ENCODE data around the gene C11orf98.
"Not testable (repeated sequence)": the region's sequence is repeated elsewhere in the genome, so short reads cannot be mapped to it uniquely, and the experiment has no call there.

Gene C11orf98

DNA sequence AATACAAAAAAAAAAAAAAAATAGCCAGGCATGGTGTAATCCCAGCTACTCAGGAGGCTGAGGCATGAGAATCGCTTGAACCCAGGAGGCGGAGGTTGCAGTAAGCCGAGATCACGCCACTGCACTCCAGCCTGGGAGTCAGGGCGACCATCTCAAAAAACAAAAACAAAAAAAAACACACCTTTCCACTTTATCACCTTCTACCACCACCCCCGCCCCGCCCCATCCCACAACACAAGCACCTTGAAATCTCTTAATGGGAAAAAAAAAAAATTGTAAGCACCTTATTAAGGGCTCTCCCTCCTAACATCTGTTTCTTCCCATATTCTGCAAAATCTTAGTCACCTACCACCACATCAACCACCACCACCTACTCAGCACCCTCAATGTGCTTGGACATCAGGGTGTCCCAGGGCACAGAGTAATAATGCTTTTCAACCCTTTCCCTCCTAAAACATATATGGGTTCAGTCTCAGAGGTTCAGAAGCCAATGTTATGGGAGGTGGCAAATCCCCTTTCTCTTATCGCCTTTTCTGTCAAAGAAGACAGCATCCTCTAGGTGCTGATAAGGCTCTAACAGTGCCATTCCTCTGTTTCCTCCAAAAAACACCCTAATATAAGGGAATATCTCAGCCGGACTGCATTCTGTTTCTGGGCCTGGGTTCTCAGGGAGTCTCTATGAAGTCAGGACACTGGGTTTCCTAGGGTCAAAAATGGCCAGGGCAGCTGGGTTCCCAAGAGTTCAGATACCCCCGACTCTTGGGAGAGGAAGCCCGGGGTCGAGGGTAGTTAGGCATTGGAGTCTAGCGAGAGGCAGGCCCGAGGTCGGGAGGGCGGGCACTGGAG lies 12.6 kb downstream of the C11orf98 start:
- H3K36me3 ChIP-seq (ENCODE audit: control insufficient read depth, insufficient read depth, low read length) = peaks cover 13% of the 10 kb centered on the region
- no CpG with 5 or more reads among the region's 16 CpGs for WGBS (ENCODE audit: insufficient coverage, insufficient read length)
- no peaks in the 10 kb centered on the region for H3K4me1 ChIP-seq (ENCODE audit: control insufficient read depth, insufficient read depth, low read length)
- H3K9me3 ChIP-seq (ENCODE audit: control insufficient read depth, insufficient read depth, low read length) = no peaks in the 10 kb centered on the region
- DNase-seq (ENCODE audit: low read depth, low spot score) = no peak
- peak overlapping the region; percentile 98 for H3K4me3 ChIP-seq (ENCODE audit: low read length)
- no peak overlapping the region for H3K27ac ChIP-seq (ENCODE audit: low read length)
- H3K27me3 ChIP-seq (ENCODE audit: control insufficient read depth, insufficient read depth, low read length) = no peaks in the 10 kb centered on the region

DNA sequence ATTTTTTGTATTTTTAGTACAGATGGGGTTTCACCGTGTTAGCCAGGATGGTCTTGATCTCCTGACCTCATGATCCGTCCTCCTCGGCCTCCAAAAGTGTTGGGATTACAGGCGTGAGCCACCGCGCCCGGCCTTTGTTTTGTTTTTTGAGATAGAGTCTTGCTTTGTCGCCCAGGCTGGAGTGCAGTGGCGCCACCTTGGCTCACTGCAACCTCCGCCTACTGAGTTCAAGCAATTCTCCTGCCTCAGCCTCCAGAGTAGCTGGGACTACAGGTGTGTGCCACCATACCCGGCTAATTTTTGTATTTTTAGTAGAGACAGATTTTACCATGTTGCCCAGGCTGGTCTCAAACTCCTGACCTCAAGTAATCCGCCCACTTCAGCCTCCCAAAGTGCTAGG lies 14.7 kb downstream of the C11orf98 start:
- not testable (repeated sequence) for H3K27ac ChIP-seq (ENCODE audit: low read length); DNase-seq (ENCODE audit: low read depth, low spot score); H3K4me1 ChIP-seq (ENCODE audit: control insufficient read depth, insufficient read depth, low read length); H3K4me3 ChIP-seq (ENCODE audit: low read length); H3K27me3 ChIP-seq (ENCODE audit: control insufficient read depth, insufficient read depth, low read length); H3K9me3 ChIP-seq (ENCODE audit: control insufficient read depth, insufficient read depth, low read length)
- H3K36me3 ChIP-seq (ENCODE audit: control insufficient read depth, insufficient read depth, low read length) = peaks cover 13% of the 10 kb centered on the region
- no CpG with 5 or more reads among the region's 12 CpGs for WGBS (ENCODE audit: insufficient coverage, insufficient read length)

DNA sequence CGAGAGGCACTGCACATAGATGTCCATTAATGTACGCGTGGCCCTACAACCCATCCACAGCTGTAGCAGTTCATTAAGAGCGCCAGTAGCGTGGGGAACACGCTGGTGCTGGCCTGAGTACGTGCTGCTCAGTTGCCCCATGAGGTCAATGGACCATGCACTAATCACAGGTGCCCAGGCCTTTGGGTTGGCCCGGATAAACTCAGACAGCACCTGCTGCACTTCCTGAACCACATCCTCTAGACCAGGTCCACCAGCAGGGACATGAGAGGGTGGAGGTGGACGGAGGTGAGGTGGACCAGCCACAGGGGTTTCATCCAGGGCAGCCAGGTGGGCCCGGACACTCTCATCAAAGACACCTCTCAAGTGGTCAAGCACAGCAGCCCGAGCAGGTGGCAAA lies 15.5 kb downstream of the C11orf98 start:
- H3K4me3 ChIP-seq (ENCODE audit: low read length) = no peak overlapping the region
- H3K27ac ChIP-seq (ENCODE audit: low read length) = no peak overlapping the region
- DNase-seq (ENCODE audit: low read depth, low spot score) = no peak
- WGBS (ENCODE audit: insufficient coverage, insufficient read length) = no CpG with 5 or more reads among the region's 11 CpGs
- no peaks in the 10 kb centered on the region for H3K9me3 ChIP-seq (ENCODE audit: control insufficient read depth, insufficient read depth, low read length)
- no peaks in the 10 kb centered on the region for H3K4me1 ChIP-seq (ENCODE audit: control insufficient read depth, insufficient read depth, low read length)
- H3K36me3 ChIP-seq (ENCODE audit: control insufficient read depth, insufficient read depth, low read length) = peaks cover 13% of the 10 kb centered on the region
- no peaks in the 10 kb centered on the region for H3K27me3 ChIP-seq (ENCODE audit: control insufficient read depth, insufficient read depth, low read length)

DNA sequence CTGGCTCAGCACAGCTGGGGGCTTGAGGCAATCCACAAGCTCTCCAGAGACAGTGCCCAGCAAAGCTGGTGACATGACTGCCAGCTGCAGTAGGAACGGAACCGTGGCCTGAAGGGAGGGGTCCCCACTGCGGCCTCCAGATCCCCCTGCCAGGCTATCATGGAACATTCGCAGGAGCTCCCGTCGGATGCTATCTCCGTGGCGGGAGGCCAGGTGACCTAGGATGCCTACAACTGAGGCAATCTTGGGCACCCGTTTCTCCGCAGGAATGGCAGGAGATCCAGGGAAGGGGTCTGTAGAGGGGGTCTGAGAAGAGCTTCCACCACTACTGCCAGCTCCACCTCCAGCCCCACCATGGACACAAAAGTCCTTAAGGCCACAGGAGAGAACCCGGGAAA lies 16.0 kb downstream of the C11orf98 start:
- Histone ChIP-seq H3K4me1 (ENCODE audit: control insufficient read depth, insufficient read depth, low read length) (no peaks in the 10 kb centered on the region), H3K36me3 (ENCODE audit: control insufficient read depth, insufficient read depth, low read length) (peaks cover 13% of the 10 kb centered on the region), H3K27ac (ENCODE audit: low read length) (no peak overlapping the region), H3K9me3 (ENCODE audit: control insufficient read depth, insufficient read depth, low read length) (no peaks in the 10 kb centered on the region), H3K4me3 (ENCODE audit: low read length) (no peak overlapping the region), H3K27me3 (ENCODE audit: control insufficient read depth, insufficient read depth, low read length) (no peaks in the 10 kb centered on the region)
- no CpG with 5 or more reads among the region's 11 CpGs for WGBS (ENCODE audit: insufficient coverage, insufficient read length)
- DNase-seq (ENCODE audit: low read depth, low spot score) = no peak

DNA sequence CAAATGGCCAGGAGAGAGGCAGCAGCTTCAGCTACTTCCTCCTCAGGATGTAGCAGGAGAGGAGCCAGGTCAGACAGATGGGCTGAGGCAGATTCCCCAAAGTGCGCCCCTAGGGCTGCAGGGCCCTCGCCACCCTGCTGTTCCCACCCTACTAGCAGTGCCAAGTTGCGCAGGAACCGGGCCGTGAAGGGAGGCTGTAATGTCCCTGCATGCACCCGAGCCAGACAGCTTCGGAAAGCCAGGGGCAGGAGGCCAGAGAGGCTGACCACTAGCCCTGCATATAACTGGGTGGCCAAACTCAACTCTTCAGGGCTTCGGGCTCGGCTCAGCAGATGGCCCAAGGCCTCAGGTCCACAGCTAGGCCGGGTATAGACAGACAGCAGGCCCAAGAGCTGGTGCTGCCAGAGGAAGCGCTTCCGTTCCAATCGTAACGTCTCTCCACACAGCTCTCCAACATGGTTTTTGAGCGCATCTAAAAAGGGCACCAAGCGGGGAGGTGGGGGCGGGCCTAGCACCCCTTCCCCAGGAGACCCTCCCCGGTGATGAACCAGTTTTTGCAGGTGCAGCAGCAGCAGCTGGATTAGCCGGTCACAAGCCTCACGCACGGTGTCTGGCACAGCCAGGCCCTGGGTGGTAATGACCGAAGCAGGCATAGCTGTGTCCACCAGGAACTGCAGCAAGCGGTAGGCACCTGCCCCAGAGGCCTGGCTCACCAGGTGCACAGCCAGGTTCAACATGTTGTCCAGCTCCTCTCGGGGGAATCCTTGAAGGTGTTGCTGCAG lies 16.6 kb downstream of the C11orf98 start:
- H3K4me3 ChIP-seq (ENCODE audit: low read length) = no peak overlapping the region
- no peak for DNase-seq (ENCODE audit: low read depth, low spot score)
- H3K27me3 ChIP-seq (ENCODE audit: control insufficient read depth, insufficient read depth, low read length) = no peaks in the 10 kb centered on the region
- H3K4me1 ChIP-seq (ENCODE audit: control insufficient read depth, insufficient read depth, low read length) = no peaks in the 10 kb centered on the region
- H3K27ac ChIP-seq (ENCODE audit: low read length) = no peak overlapping the region
- H3K36me3 ChIP-seq (ENCODE audit: control insufficient read depth, insufficient read depth, low read length) = peaks cover 13% of the 10 kb centered on the region
- WGBS (ENCODE audit: insufficient coverage, insufficient read length) = no CpG with 5 or more reads among the region's 24 CpGs
- no peaks in the 10 kb centered on the region for H3K9me3 ChIP-seq (ENCODE audit: control insufficient read depth, insufficient read depth, low read length)

DNA sequence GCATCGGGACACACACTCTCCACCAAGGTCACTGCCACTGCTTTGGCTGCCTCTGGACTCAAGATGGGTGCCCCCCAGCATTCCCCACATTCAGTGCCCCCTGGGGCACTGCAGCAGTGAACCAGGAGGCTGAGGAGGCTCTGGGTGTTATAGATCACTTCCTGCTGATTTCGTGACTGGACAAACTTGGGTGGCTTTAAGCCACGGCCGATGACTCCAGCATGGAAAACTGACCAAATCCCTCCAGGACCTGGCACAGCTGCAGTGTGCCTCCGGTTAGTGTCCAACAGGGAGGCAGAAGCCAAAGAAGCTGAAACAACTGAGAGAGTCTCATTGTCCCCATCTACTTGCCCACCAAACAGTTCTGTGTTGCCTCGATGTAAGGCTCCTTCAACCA lies 17.4 kb downstream of the C11orf98 start:
- Histone ChIP-seq H3K4me1 (ENCODE audit: control insufficient read depth, insufficient read depth, low read length) (no peaks in the 10 kb centered on the region), H3K27me3 (ENCODE audit: control insufficient read depth, insufficient read depth, low read length) (no peaks in the 10 kb centered on the region), H3K4me3 (ENCODE audit: low read length) (no peak overlapping the region), H3K36me3 (ENCODE audit: control insufficient read depth, insufficient read depth, low read length) (peaks cover 15% of the 10 kb centered on the region), H3K27ac (ENCODE audit: low read length) (no peak overlapping the region), H3K9me3 (ENCODE audit: control insufficient read depth, insufficient read depth, low read length) (no peaks in the 10 kb centered on the region)
- no CpG with 5 or more reads among the region's 6 CpGs for WGBS (ENCODE audit: insufficient coverage, insufficient read length)
- no peak for DNase-seq (ENCODE audit: low read depth, low spot score)

DNA sequence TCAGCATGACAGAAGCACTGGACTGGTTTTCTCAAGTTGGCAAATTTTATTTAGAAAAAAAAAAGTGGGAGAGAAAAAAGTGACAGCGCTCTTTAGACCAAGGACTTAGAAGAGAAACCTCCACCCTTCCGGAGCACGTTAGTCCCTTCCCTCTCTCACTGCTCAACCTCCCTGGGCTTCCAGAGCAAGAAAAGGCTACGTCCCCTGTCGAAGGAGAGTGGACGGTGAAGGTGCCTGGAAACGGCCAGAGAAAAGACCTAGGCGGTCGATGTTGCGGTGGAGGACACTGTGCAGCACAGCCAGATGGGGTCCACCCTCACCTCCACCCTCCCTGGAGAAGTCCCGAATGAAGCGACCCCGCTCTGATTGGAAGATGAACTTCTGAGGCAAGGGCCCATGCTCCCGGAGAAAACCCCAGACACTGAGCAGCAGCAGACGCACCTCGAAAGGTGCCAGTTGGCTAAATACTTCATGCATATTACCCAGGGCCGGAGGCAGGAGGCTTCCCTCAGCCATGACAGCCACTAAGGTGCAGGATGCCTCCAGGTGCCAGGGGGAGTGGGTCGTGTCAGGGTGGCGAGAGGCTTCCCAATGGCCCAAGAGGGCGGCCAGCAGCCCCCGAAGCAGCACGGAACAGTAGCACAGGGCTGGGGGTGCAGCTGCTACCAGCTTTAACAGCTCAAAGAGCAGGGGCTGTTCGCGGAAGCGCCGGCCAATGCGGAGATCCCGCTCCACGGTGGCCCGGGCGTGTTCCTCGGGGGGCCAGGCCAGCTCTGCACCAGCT lies 18.0 kb downstream of the C11orf98 start:
- no peaks in the 10 kb centered on the region for H3K27me3 ChIP-seq (ENCODE audit: control insufficient read depth, insufficient read depth, low read length)
- no peaks in the 10 kb centered on the region for H3K4me1 ChIP-seq (ENCODE audit: control insufficient read depth, insufficient read depth, low read length)
- no peak for DNase-seq (ENCODE audit: low read depth, low spot score)
- H3K9me3 ChIP-seq (ENCODE audit: control insufficient read depth, insufficient read depth, low read length) = no peaks in the 10 kb centered on the region
- H3K4me3 ChIP-seq (ENCODE audit: low read length) = no peak overlapping the region
- peaks cover 15% of the 10 kb centered on the region for H3K36me3 ChIP-seq (ENCODE audit: control insufficient read depth, insufficient read depth, low read length)
- no CpG with 5 or more reads among the region's 32 CpGs for WGBS (ENCODE audit: insufficient coverage, insufficient read length)
- no peak overlapping the region for H3K27ac ChIP-seq (ENCODE audit: low read length)

DNA sequence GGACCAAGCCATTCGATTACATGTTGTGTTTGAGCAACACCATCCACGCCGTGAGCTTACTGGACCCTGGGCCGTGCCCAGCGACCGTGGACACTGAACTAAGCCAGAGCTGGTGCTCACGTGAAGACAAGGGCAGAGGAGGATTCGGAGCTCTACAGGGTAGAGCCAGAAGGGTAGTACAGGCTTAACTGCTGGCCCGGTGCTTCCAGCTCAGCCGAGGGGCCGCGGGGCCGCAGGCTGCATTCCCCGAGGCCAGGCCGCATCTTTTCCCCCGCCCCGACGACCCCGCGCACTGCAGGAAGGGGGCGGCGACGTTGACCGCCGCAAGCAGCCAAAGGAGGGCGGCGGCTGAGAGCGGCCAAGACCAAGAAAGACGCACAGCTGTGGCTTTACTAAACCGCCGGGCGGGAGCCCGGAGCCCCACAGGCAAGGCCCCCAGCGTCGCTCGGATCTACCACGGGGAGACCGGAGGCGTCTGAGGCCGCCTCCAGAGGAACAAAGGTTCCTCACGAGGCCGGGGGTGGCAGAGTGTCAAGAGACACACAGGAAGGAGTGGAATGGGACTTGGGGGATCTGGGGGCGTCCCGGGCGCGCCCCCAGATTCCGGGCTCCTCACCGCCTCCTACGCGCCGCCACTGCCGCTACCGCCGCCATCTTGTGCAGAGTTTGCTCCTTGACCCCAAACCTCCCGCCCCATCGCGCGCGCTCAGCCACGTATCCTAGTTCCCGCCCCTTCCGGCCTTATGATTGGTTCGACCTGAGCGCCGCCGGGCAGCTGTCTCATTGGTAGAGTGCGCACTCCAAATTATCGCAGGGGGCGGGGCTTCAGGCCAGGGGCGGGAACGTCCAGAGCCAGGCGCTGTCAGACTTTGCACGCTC lies 18.8 kb downstream of the C11orf98 start, which contains the start of gene GANAB:
Gene GANAB (minus strand): TSS at position 668 of the 879 bp plus-strand sequence. CDS start 14 bp downstream, at position 654.
- Histone ChIP-seq H3K9me3 (ENCODE audit: control insufficient read depth, insufficient read depth, low read length) (no peaks in the 10 kb centered on the region), H3K27ac (ENCODE audit: low read length) (no peak within 1 kb of the TSS), H3K27me3 (ENCODE audit: control insufficient read depth, insufficient read depth, low read length) (no peaks in the 10 kb centered on the region), H3K4me3 (ENCODE audit: low read length) (peak within 1 kb of the TSS; percentile 75), H3K4me1 (ENCODE audit: control insufficient read depth, insufficient read depth, low read length) (no peaks in the 10 kb centered on the region), H3K36me3 (ENCODE audit: control insufficient read depth, insufficient read depth, low read length) (peaks cover 15% of the 10 kb centered on the region)
- DNase-seq (ENCODE audit: low read depth, low spot score) = peak; percentile 87
- WGBS (ENCODE audit: insufficient coverage, insufficient read length) = no CpG with 5 or more reads among the region's 73 CpGs

DNA sequence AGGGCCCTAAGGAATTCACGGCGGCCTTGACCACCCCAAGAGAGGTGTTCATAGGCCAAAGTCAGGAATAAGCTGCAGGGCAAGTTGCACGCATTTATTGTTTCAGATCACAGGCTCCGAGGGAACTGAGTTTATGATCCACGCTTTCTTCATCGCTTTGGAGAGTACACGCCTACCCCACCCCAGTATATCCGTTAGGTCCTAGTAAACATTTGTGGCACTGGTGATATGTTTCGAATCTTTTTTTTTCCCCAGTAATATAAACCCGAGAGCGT lies 19.4 kb downstream of the C11orf98 start:
- Histone ChIP-seq H3K9me3 (ENCODE audit: control insufficient read depth, insufficient read depth, low read length) (no peaks in the 10 kb centered on the region), H3K27me3 (ENCODE audit: control insufficient read depth, insufficient read depth, low read length) (no peaks in the 10 kb centered on the region), H3K27ac (ENCODE audit: low read length) (no peak overlapping the region), H3K36me3 (ENCODE audit: control insufficient read depth, insufficient read depth, low read length) (peaks cover 15% of the 10 kb centered on the region), H3K4me1 (ENCODE audit: control insufficient read depth, insufficient read depth, low read length) (no peaks in the 10 kb centered on the region), H3K4me3 (ENCODE audit: low read length) (peak overlapping the region; percentile 75)
- no peak for DNase-seq (ENCODE audit: low read depth, low spot score)
- WGBS (ENCODE audit: insufficient coverage, insufficient read length) = no CpG with 5 or more reads among the region's 11 CpGs

Data from iPS DF 6.9 (cell line).